Measurements from ENCODE around the gene LRRIQ1. TPM values are rescaled to one million over a fixed set of nuclear protein-coding genes. Genes with fewer than 3 reads are reported as not detected.

The LRRIQ1 gene
- total and polyA plus RNA-seq, 2 of the 13 experiments (the other 11 are each of a cell fraction or from before 2014, with no cell fraction given): not detected

DNA sequence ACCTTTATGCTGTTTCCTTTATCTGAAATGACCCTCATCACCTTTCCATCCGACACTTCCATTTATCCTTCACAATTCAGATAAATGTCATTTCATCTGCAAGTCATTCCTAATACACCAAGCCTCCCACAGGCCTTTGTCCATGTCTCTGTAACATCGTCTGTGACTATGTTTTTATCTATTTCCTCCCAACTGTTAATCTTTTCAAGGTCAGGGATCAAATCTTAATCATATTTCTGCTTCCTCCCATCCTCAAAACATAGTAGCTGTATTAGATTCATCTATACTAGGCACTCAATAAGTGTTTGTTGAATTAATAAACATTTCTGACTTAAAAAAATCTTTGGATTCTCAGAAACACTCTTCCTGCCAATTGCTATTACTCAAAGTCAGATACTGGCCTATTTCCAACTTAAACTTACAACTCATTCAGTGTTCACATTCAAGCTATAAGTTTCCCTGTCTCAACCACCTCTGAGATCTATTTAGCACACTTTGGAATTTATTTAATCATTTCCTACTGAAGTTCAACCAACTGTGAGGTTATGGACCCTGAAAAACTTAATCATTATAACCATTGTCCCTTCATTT is 143.6 kb downstream of the LRRIQ1 start (continued):
- TF ChIP-seq, protein P1, sequence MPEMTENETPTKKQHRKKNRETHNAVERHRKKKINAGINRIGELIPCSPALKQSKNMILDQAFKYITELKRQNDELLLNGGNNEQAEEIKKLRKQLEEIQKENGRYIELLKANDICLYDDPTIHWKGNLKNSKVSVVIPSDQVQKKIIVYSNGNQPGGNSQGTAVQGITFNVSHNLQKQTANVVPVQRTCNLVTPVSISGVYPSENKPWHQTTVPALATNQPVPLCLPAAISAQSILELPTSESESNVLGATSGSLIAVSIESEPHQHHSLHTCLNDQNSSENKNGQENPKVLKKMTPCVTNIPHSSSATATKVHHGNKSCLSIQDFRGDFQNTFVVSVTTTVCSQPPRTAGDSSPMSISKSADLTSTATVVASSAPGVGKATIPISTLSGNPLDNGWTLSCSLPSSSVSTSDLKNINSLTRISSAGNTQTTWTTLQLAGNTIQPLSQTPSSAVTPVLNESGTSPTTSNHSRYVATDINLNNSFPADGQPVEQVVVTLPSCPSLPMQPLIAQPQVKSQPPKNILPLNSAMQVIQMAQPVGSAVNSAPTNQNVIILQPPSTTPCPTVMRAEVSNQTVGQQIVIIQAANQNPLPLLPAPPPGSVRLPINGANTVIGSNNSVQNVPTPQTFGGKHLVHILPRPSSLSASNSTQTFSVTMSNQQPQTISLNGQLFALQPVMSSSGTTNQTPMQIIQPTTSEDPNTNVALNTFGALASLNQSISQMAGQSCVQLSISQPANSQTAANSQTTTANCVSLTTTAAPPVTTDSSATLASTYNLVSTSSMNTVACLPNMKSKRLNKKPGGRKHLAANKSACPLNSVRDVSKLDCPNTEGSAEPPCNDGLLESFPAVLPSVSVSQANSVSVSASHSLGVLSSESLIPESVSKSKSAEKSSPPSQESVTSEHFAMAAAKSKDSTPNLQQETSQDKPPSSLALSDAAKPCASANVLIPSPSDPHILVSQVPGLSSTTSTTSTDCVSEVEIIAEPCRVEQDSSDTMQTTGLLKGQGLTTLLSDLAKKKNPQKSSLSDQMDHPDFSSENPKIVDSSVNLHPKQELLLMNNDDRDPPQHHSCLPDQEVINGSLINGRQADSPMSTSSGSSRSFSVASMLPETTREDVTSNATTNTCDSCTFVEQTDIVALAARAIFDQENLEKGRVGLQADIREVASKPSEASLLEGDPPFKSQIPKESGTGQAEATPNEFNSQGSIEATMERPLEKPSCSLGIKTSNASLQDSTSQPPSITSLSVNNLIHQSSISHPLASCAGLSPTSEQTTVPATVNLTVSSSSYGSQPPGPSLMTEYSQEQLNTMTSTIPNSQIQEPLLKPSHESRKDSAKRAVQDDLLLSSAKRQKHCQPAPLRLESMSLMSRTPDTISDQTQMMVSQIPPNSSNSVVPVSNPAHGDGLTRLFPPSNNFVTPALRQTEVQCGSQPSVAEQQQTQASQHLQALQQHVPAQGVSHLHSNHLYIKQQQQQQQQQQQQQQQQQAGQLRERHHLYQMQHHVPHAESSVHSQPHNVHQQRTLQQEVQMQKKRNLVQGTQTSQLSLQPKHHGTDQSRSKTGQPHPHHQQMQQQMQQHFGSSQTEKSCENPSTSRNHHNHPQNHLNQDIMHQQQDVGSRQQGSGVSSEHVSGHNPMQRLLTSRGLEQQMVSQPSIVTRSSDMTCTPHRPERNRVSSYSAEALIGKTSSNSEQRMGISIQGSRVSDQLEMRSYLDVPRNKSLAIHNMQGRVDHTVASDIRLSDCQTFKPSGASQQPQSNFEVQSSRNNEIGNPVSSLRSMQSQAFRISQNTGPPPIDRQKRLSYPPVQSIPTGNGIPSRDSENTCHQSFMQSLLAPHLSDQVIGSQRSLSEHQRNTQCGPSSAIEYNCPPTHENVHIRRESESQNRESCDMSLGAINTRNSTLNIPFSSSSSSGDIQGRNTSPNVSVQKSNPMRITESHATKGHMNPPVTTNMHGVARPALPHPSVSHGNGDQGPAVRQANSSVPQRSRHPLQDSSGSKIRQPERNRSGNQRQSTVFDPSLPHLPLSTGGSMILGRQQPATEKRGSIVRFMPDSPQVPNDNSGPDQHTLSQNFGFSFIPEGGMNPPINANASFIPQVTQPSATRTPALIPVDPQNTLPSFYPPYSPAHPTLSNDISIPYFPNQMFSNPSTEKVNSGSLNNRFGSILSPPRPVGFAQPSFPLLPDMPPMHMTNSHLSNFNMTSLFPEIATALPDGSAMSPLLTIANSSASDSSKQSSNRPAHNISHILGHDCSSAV (CRISPR knock-in tag; IDR thresholded peaks at IDR 0.05; ENCODE audit: borderline replicate concordance): no peak
- no peak for TF ChIP-seq HOXA7 (CRISPR knock-in tag; IDR thresholded peaks at IDR 0.05)

DNA sequence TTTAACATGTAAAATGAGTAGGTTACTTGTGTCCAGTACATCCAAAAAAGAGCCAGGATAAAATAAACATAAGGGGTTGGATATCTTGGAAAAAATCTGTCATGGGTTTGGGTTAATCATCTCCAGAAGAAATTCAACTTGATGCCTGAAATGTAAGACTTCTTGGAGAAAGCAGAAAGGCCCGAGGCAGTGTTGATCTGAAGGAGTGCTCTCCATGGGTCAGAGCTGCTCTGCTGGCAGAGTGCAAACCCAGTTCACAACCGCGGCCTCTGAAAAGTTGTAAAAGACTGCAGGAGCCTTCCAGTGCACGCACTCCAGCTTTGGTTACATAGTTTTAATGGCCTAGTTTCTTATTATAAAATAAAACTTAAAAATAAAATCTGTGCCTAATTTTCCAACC is 146.5 kb downstream of the LRRIQ1 start:
- ChIA-PET CTCF (ENCODE audit: low intra/inter-chr PET ratio, low total read pairs) (no interaction called here), POLR2A (no interaction called here)
- no peak for DNase-seq (ENCODE audit: low spot score)

More for the DNA sequence above, 146.5 kb downstream of the LRRIQ1 start:
- BruUV-seq (replicated peaks): no TSS peak
- no peaks in the 10 kb centered on the region for H3K36me3 ChIP-seq (replicated peaks in 1 of 2; ENCODE audit: control insufficient read depth in 1 of 2, insufficient read depth in 2 of 2, low read length in 2 of 2)
- intact Hi-C loops (cut with micrococcal nuclease; ENCODE audit: unreplicated experiment): no loop called here
- no peak overlapping the region for H2AFZ ChIP-seq (ENCODE audit: low read length)
- H3K4me3 ChIP-seq (replicated peaks in 1 of 3; ENCODE audit: insufficient read depth in 1 of 3, low read depth in 2 of 3, low read length in 3 of 3): no peak overlapping the region
- H3K4me2 ChIP-seq (ENCODE audit: low read depth, low read length): no peak overlapping the region
- TF ChIP-seq BHLHE40 (IDR thresholded peaks at IDR 0.05; ENCODE audit: low read length): no peak
- no peak for TF ChIP-seq ZFY (CRISPR knock-in tag; IDR thresholded peaks at IDR 0.05)
- no peak for TF ChIP-seq PAWR (CRISPR knock-in tag; IDR thresholded peaks at IDR 0.05; ENCODE audit: borderline replicate concordance)
- no peak for TF ChIP-seq MED13 (CRISPR knock-in tag; IDR thresholded peaks at IDR 0.05)
- TF ChIP-seq XRCC5 (optimal IDR thresholded peaks at IDR 0.05; ENCODE audit: low read length): no peak
- TF ChIP-seq SP1 (IDR thresholded peaks at IDR 0.05): no peak
- TF ChIP-seq SP1 (CRISPR knock-in tag; IDR thresholded peaks at IDR 0.05): no peak
- no peak for TF ChIP-seq TBX2 (CRISPR knock-in tag; IDR thresholded peaks at IDR 0.05; ENCODE audit: borderline replicate concordance)
- TF ChIP-seq, protein P2, sequence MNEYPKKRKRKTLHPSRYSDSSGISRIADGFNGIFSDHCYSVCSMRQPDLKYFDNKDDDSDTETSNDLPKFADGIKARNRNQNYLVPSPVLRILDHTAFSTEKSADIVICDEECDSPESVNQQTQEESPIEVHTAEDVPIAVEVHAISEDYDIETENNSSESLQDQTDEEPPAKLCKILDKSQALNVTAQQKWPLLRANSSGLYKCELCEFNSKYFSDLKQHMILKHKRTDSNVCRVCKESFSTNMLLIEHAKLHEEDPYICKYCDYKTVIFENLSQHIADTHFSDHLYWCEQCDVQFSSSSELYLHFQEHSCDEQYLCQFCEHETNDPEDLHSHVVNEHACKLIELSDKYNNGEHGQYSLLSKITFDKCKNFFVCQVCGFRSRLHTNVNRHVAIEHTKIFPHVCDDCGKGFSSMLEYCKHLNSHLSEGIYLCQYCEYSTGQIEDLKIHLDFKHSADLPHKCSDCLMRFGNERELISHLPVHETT (CRISPR knock-in tag; conservative IDR thresholded peaks at IDR 0.05): no peak
- in situ Hi-C loops (cut with HindIII; ENCODE audit: extremely low pct_ligation_motif_present, low pct_unique_long_range_greater_than_20kb): no loop called here
- no peak overlapping the region for H3K9ac ChIP-seq (ENCODE audit: insufficient read depth, low read depth, low read length)
- no peaks in the 10 kb centered on the region for H3K4me1 ChIP-seq (ENCODE audit: insufficient read depth, low read length)
- H4K20me1 ChIP-seq (ENCODE audit: insufficient read depth, low read length): no peaks in the 10 kb centered on the region
- no peak overlapping the region for H3K27ac ChIP-seq (ENCODE audit: extremely low read length, insufficient read depth, low read length)
- WGBS (ENCODE audit: low lambda C conversion rate): 1% methylated on average over 4 of the region's 4 CpGs
- no peaks in the 10 kb centered on the region; a peak in 1 of 5 replicates for H3K27me3 ChIP-seq (ENCODE audit: control insufficient read depth in 1 of 2, insufficient read depth in 2 of 2, low read length in 2 of 2)
- no peaks in the 10 kb centered on the region for H3K9me3 ChIP-seq (ENCODE audit: low read length)
- FAIRE-seq (no peak), ATAC-seq (no peak)
- H3K79me2 ChIP-seq (ENCODE audit: insufficient read depth, low read length): no peaks in the 10 kb centered on the region
